Esophagus mucosa (tissue), 1 donor: ENCODE data around the gene EHMT2. TPM values are rescaled to one million over a fixed set of nuclear protein-coding genes. Genes with fewer than 3 reads are reported as not detected.
A peak's percentile ranks its signal among the peaks of the same experiment; 100 is the strongest.

Source experiments
- ATAC-seq: fragments of 200-7000 bp; cut with Tn5 transposase; one replicate; pipeline ENCODE4 v1.9.1; 2020
- total RNA-seq: library from RNA; stranded (reverse); gene quantifications from one replicate; pipeline ENCODE4 v1.2.4, GENCODE V29; 2023
- donor health status: DM: yes; HTN: yes; CAD: no.

The EHMT2 gene
- total RNA-seq, 1 donor from 2014 or later, result 28.2 TPM

GRCh38 chr6:31837369-31838113, 60.0 kb downstream of the EHMT2 start:
- no peak for ATAC-seq

- ATAC-seq, result no peak
These were observed 60.8 kb downstream of the EHMT2 start for GRCh38 chr6:31836474-31837368.

DNA sequence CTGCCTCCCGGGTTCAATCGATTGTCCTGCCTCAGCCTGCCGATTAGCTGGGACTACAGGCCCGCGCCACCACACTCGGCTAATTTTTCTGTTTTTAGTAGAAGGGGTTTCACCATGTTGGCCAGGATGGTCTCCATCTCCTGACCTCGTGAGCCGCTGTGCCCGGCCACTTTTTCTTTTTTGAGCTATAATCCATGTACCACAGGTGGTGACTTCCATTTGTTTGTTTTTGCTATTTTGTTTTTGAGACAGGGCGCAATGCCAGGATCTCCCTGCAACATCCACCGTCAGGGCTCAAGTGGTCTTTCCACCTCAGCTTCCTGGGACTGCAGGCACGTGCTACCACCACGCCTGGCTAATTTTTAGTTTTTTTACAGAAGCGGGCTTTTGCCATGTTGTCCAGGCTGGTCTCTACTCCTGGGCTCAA, 61.4 kb downstream of the EHMT2 start:
- no peak for ATAC-seq

- ATAC-seq, result peak; percentile 66
These were observed 62.9 kb downstream of the EHMT2 start for GRCh38 chr6:31834367-31835250.

GRCh38 chr6:31831350-31832215, 65.9 kb downstream of the EHMT2 start:
- ATAC-seq, result no peak

DNA sequence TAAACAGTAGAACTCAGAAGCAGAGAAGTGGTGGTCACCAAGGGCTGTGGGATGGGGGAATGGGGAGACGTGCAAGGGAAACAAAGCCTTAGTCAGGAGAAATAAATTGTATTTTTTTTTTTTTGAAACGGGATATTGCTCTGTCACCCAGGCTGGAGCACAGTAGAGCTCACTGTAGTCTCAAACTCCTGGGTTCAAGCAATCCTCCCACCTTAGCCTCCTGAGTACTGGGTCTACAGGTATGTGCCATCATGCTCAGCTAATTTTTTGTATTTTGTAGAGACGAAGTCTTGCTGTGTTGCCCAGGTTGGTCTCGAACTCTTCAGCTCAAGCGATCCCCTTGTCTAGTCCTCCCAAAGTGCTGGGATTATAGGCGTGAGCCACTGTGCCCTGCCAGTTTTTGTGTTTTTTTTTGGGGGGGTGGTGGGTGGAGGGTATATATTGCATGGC, 66.6 kb downstream of the EHMT2 start:
- ATAC-seq, result no peak

Other genes with a start within 250 kb of the EHMT2 start
- gene BAG6, start 245.0 kb downstream of the EHMT2 start, total RNA-seq, result 143 TPM
- 1.6 TPM for gene APOM, start 241.8 kb downstream of the EHMT2 start, total RNA-seq
- gene C6orf47, start 236.9 kb downstream of the EHMT2 start, total RNA-seq, result 18.1 TPM
- gene GPANK1, start 232.7 kb downstream of the EHMT2 start, total RNA-seq, result 8.2 TPM
- gene CSNK2B, start 231.6 kb downstream of the EHMT2 start, total RNA-seq, result 108 TPM
- 2.6 TPM for gene LY6G5B, start 227.7 kb downstream of the EHMT2 start, total RNA-seq
- 0.72 TPM for gene LY6G5C, start 216.6 kb downstream of the EHMT2 start, total RNA-seq
- 28.3 TPM for gene ABHD16A, start 194.4 kb downstream of the EHMT2 start, total RNA-seq
- not detected for gene LY6G6F, start 190.8 kb downstream of the EHMT2 start, total RNA-seq
- not detected for gene LY6G6D, start 182.3 kb downstream of the EHMT2 start, total RNA-seq
- gene LY6G6C, start 176.0 kb downstream of the EHMT2 start, total RNA-seq, result 10.8 TPM
- 1.1 TPM for gene MPIG6B, start 174.3 kb downstream of the EHMT2 start, total RNA-seq
- gene DDAH2, start 168.4 kb downstream of the EHMT2 start, total RNA-seq, result 15.3 TPM
- 372 TPM for gene CLIC1, start 161.2 kb downstream of the EHMT2 start, total RNA-seq
- gene MSH5, start 157.7 kb downstream of the EHMT2 start, total RNA-seq, result 12.0 TPM
- gene SAPCD1, start 135.0 kb downstream of the EHMT2 start, total RNA-seq, result 0.64 TPM
- 1.6 TPM for gene VWA7, start 120.4 kb downstream of the EHMT2 start, total RNA-seq
- 79.8 TPM for gene VARS1, start 101.9 kb downstream of the EHMT2 start, total RNA-seq
- 45.0 TPM for gene LSM2, start 90.7 kb downstream of the EHMT2 start, total RNA-seq
- 0.44 TPM for gene HSPA1L, start 82.4 kb downstream of the EHMT2 start, total RNA-seq
- gene HSPA1A, start 82.2 kb downstream of the EHMT2 start, total RNA-seq, result 56.6 TPM
- gene HSPA1B, start 70.0 kb downstream of the EHMT2 start, total RNA-seq, result 92.9 TPM
- gene NEU1, start 34.9 kb downstream of the EHMT2 start, total RNA-seq, result 17.9 TPM
- gene SLC44A4, start 18.7 kb downstream of the EHMT2 start, total RNA-seq, result 2.9 TPM
- 2.0 TPM for gene ZBTB12, start 4.4 kb upstream of the EHMT2 start, total RNA-seq
- 2.9 TPM for gene C2, start 30.0 kb upstream of the EHMT2 start, total RNA-seq
- gene CFB, start 48.4 kb upstream of the EHMT2 start, total RNA-seq, result 36.1 TPM
- gene NELFE, start 61.3 kb upstream of the EHMT2 start, total RNA-seq, result 57.7 TPM
- gene SKIC2, start 61.5 kb upstream of the EHMT2 start, total RNA-seq, result 31.3 TPM
- gene DXO, start 74.4 kb upstream of the EHMT2 start, total RNA-seq, result 10.6 TPM
- gene C4A, start 84.4 kb upstream of the EHMT2 start, total RNA-seq, result 2.9 TPM
- gene C4B, start 117.1 kb upstream of the EHMT2 start, total RNA-seq, result 5.3 TPM
- 0.60 TPM for gene CYP21A2, start 140.7 kb upstream of the EHMT2 start, total RNA-seq
- 7.6 TPM for gene TNXB, start 211.6 kb upstream of the EHMT2 start, total RNA-seq
- 76.0 TPM for gene ATF6B, start 230.5 kb upstream of the EHMT2 start, total RNA-seq
- gene FKBPL, start 232.6 kb upstream of the EHMT2 start, total RNA-seq, result 10.1 TPM